Fibroblast of peridontal ligament (primary cell): ENCODE measurements around the gene DLX2.
A peak's percentile ranks its signal among the peaks of the same experiment; 100 is the strongest.
"Not testable (repeated sequence)": the region's sequence is repeated elsewhere in the genome, so short reads cannot be mapped to it uniquely, and the experiment has no call there.

Experiments used
- DNase-seq: peaks from one replicate; pipeline ENCODE4 v3.0.0-alpha.2; 2010; ENCODE audit errors: extremely low read depth

The DLX2 gene

GRCh38 chr2:172083628-172084394 is 18.9 kb downstream of the DLX2 start:
- DNase-seq = peak; percentile 19

DNA sequence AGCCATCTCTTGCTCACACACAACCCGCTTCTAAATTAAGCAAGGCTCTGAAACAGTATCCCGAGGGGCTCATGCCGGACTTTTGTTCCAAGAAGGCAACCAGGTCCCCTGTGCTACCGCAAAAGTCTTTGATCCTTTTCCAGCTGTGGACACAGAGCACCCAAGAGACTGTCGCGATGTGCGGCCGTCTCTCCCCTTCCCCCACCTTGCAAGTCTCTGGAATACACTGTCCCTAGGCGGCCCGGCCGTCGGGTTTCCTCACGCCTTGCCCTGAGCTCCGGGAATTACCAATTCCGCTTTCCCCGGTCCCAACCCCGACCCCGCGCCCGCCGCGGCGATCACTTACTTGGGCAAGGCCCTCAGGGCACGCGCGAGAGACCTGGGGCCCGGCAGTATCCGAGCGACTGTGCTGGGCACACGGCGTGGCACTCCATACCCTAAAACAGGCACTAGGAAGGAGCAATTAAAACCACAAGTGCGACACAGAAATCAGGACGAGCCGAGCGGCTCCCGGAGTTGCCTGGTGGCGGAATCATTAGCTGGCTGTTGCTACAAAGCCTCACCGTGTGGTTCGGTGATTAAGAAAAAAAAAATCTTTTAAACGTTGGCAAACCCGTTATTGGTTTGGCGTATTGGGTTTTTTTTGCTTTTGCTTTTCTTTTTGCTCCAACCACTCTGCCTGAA is 19.6 kb downstream of the DLX2 start:
- DNase-seq = peak; percentile 78

GRCh38 chr2:172082105-172082943 is 20.4 kb downstream of the DLX2 start:
- DNase-seq = peak; percentile 63

DNA sequence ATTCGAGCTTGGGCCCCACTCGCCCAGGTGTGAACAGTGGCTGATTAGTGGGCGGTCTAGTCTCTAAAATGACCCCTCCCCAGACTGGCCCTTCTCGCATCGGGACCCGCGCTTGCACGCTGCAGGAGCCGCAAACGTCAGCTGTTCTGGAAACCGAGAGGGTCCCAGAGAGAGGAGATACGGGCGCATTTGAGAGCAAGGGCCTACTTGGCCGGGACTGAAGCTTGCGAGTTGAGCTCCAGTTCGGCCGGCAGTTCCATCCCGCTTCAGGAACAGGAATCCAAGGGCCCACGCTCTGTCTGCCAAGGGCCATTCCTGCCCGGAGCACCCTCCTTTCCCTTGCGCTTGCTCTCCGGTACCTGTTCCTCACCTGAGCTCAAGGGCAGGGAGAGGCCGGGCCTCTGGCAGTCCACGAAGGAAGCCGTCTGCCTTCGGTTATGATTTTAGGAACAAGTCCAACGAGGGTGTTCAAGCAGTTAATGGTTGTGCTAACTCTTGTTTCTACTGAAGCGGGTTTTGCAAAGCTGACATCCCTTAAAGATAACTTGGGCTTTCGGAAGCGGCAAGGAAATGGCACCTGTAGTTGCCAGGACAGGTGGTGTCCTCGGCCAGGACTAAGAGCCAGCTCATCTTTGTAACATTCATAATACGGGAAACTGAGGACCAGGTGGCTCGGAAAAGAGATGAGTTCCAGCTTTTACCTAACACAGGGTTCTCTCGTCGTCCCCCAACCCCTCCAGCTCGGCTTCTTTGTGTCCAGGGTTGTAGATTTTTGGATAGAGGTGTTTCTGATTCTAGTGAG is 21.3 kb downstream of the DLX2 start:
- DNase-seq = no peak

DNA sequence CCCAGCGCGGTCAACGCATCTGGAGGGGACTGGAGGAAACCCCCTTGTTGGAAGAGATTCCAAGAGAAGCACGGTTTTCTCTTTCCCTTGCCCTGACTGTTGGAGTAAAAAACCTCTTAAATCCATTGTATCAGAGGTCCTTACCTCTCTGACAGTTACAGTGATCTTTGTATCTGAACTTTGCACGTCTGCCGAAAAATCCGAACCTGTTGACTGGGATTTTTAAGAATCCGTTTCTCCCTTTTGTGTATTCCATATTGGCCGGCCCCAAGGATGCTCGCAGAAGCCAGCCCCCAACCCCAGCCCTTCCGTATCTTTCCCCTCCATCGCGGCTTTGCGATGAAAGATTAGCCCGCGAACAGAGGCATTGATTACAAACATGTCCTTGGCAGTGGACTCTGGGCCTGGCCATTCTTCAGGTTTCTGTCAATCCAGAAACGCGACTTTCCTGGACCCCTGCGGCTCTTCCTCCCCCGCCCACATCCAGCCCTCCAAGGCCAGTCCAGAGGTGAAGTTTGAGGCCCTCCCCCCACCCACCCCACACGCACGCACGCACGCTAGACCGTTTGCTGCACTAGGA is 22.0 kb downstream of the DLX2 start:
- no peak for DNase-seq

GRCh38 chr2:172079838-172080640 is 22.7 kb downstream of the DLX2 start:
- no peak for DNase-seq

GRCh38 chr2:172079416-172079815 is 23.3 kb downstream of the DLX2 start:
- no peak for DNase-seq

GRCh38 chr2:172074254-172074653 is 28.4 kb downstream of the DLX2 start:
- DNase-seq = no peak

- no peak for DNase-seq
These were observed 29.2 kb downstream of the DLX2 start for GRCh38 chr2:172073518-172073917.

DNA sequence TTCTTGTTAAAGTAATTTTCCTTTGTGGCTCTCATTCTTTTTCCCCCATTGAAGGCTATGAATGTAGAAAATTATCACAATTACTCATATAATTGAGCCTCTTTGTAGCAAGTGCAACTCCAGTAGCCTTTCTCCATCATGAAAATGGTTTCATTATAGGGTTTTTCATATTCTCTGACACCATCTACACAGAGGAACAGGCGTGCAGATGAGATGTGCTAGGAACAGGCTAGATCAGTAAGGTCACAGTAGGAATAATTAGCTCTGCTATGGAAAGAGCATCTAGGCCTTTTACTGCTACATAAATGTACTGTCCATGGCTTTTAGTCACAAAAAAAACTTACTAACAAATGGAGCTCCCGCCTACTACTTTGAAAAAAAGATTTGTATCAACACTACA is 30.0 kb downstream of the DLX2 start:
- no peak for DNase-seq

GRCh38 chr2:172072303-172072702 is 30.4 kb downstream of the DLX2 start:
- DNase-seq = no peak

- no peak for DNase-seq
These were observed 31.8 kb downstream of the DLX2 start for GRCh38 chr2:172070936-172071335.

DNA sequence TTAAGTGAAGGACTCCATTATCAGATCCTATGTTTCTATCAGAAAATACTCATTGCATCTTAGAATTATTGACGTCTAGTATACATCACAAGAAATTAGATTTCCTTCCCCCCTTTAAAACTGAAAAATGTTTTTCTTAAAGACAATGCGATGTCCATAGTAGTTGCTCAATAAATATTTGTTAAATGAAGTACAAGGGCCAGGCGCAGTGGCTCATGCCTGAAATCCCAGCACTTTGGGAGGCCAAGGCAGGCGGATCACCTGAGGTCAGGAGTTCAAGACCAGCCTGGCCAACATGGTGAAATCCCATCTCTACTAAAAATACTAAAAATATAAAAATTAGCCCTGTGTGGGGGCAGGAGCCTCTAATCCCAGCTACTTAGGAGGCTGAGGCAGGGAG is 34.8 kb downstream of the DLX2 start:
- DNase-seq = not testable (repeated sequence)

GRCh38 chr2:172066394-172066886 is 36.3 kb downstream of the DLX2 start:
- DNase-seq = peak; percentile 60

DNA sequence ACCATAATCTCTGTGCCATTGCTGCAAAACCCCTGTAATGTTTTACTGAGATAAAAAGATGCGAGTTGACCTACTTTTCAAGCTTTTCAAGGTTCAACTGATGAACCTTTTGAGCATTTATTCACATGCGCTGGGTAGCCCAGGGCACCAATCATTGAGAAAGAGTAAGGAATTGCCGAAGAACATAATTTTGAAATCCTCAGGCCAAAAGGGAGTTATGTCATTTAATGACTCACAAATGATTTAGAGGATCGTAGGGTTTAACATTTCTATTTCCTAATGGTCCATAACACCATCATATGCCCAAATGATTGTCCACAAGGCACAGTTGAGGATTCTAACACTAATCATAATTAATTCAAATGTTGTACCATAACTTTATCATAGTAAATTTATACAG is 37.6 kb downstream of the DLX2 start:
- peak; percentile 69 for DNase-seq

DNA sequence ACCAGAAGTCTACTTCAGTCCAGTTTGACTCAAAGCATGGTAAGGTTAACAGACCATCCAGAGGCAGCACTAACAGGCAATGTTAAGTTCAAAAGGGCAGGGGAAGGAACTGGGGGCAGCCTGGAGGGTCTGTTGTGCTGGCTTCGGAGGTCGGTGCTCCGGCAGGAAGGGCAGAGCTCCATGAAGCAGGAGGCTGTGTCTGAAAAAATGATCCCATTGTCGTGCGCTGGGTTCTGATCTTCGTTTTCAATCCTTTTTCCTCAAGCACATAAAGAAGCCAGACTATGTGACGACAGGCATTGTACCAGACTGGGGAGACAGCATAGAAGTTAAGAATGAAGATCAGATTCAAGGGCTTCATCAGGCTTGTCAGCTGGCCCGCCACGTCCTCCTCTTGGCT is 39.3 kb downstream of the DLX2 start:
- DNase-seq = no peak

- no peak for DNase-seq
These were observed 40.2 kb downstream of the DLX2 start for GRCh38 chr2:172062402-172063004.

GRCh38 chr2:172060118-172060517 is 42.6 kb downstream of the DLX2 start:
- not testable (repeated sequence) for DNase-seq

- DNase-seq = no peak
These were observed 44.0 kb downstream of the DLX2 start for GRCh38 chr2:172058660-172059059.

GRCh38 chr2:172056293-172056692 is 46.4 kb downstream of the DLX2 start:
- DNase-seq = no peak
